HCT116 (cell line): ENCODE results near the gene UBTD2. TPM values are rescaled to one million over a fixed set of nuclear protein-coding genes. Genes with fewer than 3 reads are reported as not detected.
A peak's percentile ranks its signal among the peaks of the same experiment; 100 is the strongest.

Source experiments
- ATAC-seq: fragments of 200-7000 bp; cut with Tn5 transposase; 2 replicates; pipeline ENCODE4 v1.9.1; 2020; ENCODE audit warnings: mild to moderate bottlenecking, moderate library complexity
- BruUV-seq: library from RNA; stranded (reverse); fragments of 400-500 nt; replicated peaks from 2 replicates; lab custom pipeline; 2021; lab: Mats Ljungman, UMichigan
- CTCF ChIA-PET: fragments of 300-600 bp; sonication (Branson Sonifier 250); formaldehyde crosslinking; loops from one replicate; lab custom pipeline; 2021; ENCODE audit warnings: antibody characterized with exemption; lab: Charles Lee
- POLR2A ChIA-PET: fragments of 300-600, 350-600 bp; sonication (Branson Sonifier 250); formaldehyde crosslinking; loops from one replicate; lab custom pipeline; 2021; ENCODE audit warnings: antibody characterized with exemption; lab: Charles Lee
- RAD21 ChIA-PET, 2 experiments: fragments of 300-600 bp; sonication (Branson Sonifier 250); formaldehyde crosslinking; loops; one replicate each; lab custom pipeline; 2023; ENCODE audit warnings: low total read pairs in 2 of 2; ENCODE audit not compliant: uncharacterized antibody in 2 of 2, unreplicated experiment in 2 of 2, low non-redundant PET in 1 of 2; lab: Charles Lee
- DNase-seq: peaks from one replicate; pipeline ENCODE4 v3.0.0-alpha.2; 2010; ENCODE audit warnings: low read depth, low spot score
- H2AFZ ChIP-seq: fragments of 200-600 bp; shearing (Covaris generic), sonication (generic); 2 replicates; pipeline ENCODE4 v1.6.1; 2017; ENCODE audit warnings: low read depth, mixed run types, mixed read lengths, antibody characterized with exemption, low read length; ENCODE audit not compliant: poor library complexity, severe bottlenecking
- H3K27ac ChIP-seq: 2 replicates; pipeline ENCODE4 v1.5.1; 2012; ENCODE audit warnings: low read depth, low read length
- H3K27me3 ChIP-seq: fragments of 200-600 bp; sonication (generic); 2 replicates; pipeline ENCODE4 v1.6.1; 2016; ENCODE audit warnings: mixed run types, low read length, mixed read lengths; ENCODE audit not compliant: insufficient read depth
- H3K36me3 ChIP-seq, 2 experiments: fragments of 200-500 bp in 1 of 2; fragments of 200-600 bp in 1 of 2; sonication (Bioruptor generic) in 1 of 2; sonication (generic) in 1 of 2; 2 replicates each; pipeline versions ENCODE4 v1.5.1 to v1.6.1; 2014 to 2016; ENCODE audit warnings: low read length in 2 of 2, inconsistent platforms in 1 of 2, mixed read lengths in 1 of 2, mixed run types in 1 of 2; ENCODE audit not compliant: insufficient read depth in 2 of 2, control insufficient read depth in 1 of 2
- H3K4me1 ChIP-seq, 2 experiments: fragments of 200-600 bp in 1 of 2; sonication (generic) in 1 of 2; 2 replicates each; pipeline versions ENCODE4 v1.5.1 to v1.6.1; 2012 to 2017; ENCODE audit warnings: low read length in 2 of 2, inconsistent platforms in 1 of 2, mild to moderate bottlenecking in 1 of 2, mixed read lengths in 1 of 2, mixed run types in 1 of 2, moderate library complexity in 1 of 2; ENCODE audit not compliant: insufficient read depth in 2 of 2, control insufficient read depth in 1 of 2
- H3K4me2 ChIP-seq: fragments of 200-600 bp; sonication (generic); 2 replicates; pipeline ENCODE4 v1.6.1; 2017; ENCODE audit warnings: mixed run types, low read length, mixed read lengths
- H3K4me3 ChIP-seq, 2 experiments: fragments of 200-600 bp in 1 of 2; sonication (generic) in 1 of 2; replicated peaks in 1 of 2; 2 replicates each; pipeline ENCODE4 v1.5.1; 2011 to 2016; ENCODE audit warnings: low read length in 2 of 2, control low read depth in 1 of 2, low read depth in 1 of 2, mild to moderate bottlenecking in 1 of 2, mixed read lengths in 1 of 2, mixed run types in 1 of 2
- H3K79me2 ChIP-seq: fragments of 200-600 bp; sonication (generic); 2 replicates; pipeline ENCODE4 v1.6.1; 2017; ENCODE audit warnings: mild to moderate bottlenecking, mixed run types, low read length, moderate library complexity, mixed read lengths; ENCODE audit not compliant: insufficient read depth
- H3K9ac ChIP-seq: fragments of 200-600 bp; sonication (generic); 2 replicates; pipeline ENCODE4 v1.6.1; 2016; ENCODE audit warnings: low read length, mixed read lengths
- H3K9me2 ChIP-seq: fragments of 200-600 bp; sonication (generic), shearing (Covaris generic); 2 replicates; pipeline ENCODE4 v1.6.1; 2017; ENCODE audit warnings: mixed run types, mild to moderate bottlenecking, moderate library complexity; ENCODE audit not compliant: insufficient read depth
- H3K9me3 ChIP-seq, 2 experiments: fragments of 200-500 bp in 1 of 2; fragments of 200-600 bp in 1 of 2; sonication (Bioruptor generic) in 1 of 2; sonication (generic) in 1 of 2; 2 replicates each; pipeline ENCODE4 v1.6.1; 2014 to 2017; ENCODE audit warnings: low read length in 2 of 2, mixed read lengths in 2 of 2, inconsistent platforms in 1 of 2, low read depth in 1 of 2, mild to moderate bottlenecking in 1 of 2, mixed run types in 1 of 2, moderate library complexity in 1 of 2; ENCODE audit not compliant: control insufficient read depth in 1 of 2, insufficient read depth in 1 of 2
- H4K20me1 ChIP-seq: fragments of 200-600 bp; sonication (generic), shearing (Covaris generic); 2 replicates; pipeline ENCODE4 v1.6.1; 2017; ENCODE audit warnings: mixed run types, mild to moderate bottlenecking, moderate library complexity; ENCODE audit not compliant: insufficient read depth
- EGR1 ChIP-seq: IDR thresholded peaks from 2 replicates; pipeline ENCODE4 v1.6.1; 2012; ENCODE audit warnings: low read depth
- ELF1 ChIP-seq: IDR thresholded peaks from 2 replicates; pipeline ENCODE4 v1.6.1; 2012; ENCODE audit warnings: low read depth, borderline replicate concordance
- RAD21 ChIP-seq: IDR thresholded peaks from 2 replicates; pipeline ENCODE4 v1.6.1; 2012; ENCODE audit warnings: low read depth, mild to moderate bottlenecking
- SP1 ChIP-seq: IDR thresholded peaks from 2 replicates; pipeline ENCODE4 v1.6.1; 2012; ENCODE audit warnings: low read depth
- YY1 ChIP-seq: IDR thresholded peaks from 2 replicates; pipeline ENCODE4 v1.6.1; 2011; ENCODE audit warnings: low read length, low read depth, moderate library complexity, mild to moderate bottlenecking; ENCODE audit not compliant: insufficient replicate concordance; ENCODE audit errors: extremely low read depth
- ZFX ChIP-seq: fragments of 450-650 bp; IDR thresholded peaks from 2 replicates; pipeline ENCODE4 v1.6.1; 2017
- intact Hi-C: fragments of 100-400 bp; cut with micrococcal nuclease; formaldehyde crosslinking; loops from 2 replicates; pipeline ENCODE4 v1.10.0; 2022
- total RNA-seq: library from RNA; stranded (reverse); gene quantifications from one replicate; pipeline ENCODE4 v1.2.1, GENCODE V29; 2021; ENCODE audit not compliant: unreplicated experiment

UBTD2 gene
- total RNA-seq, 1 experiment from 2014 or later = 15.9 TPM

DNA sequence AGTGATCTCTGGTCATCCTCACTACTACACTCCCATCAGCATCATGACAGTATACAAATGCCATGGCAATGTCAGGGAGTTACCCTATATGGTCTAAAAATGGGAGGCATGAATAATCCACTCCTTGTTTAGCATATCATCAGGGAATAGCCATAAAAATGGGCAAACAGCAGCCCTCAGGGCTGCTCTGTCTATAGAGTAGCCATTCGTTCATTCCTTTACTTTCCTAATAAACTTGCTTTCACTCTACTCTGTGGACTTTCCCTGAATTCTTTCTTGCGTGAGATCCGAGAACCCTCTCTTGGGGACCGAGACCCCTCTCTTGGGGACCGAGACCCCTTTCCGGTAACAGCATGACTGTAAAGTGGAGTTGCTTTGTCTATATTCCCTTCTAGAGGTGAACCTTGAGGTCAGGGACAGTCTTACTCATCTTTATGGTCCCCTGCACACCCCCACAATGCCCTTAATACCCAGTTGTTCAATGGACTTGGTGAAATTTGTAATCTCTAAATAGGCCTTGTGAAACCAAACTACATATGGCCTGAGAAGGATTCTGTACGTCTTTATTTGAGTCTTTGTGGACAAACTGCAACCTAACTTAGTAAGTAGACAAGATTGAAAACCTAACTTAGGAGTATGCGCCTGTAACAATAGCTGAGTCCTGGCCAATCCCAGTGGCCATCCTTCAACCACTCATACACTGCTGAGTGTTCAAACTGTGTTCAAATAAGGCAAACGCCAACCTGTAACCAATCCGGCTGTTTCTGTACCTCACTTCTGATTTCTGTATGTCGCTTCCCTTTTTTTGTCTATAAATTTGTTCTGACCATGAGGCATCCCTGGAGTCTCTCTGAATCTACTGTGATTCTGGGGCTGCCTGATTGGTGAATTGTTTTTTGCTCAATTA, 32.3 kb upstream of the UBTD2 start:
- Histone ChIP-seq H4K20me1 (no peaks in the 10 kb centered on the region), H3K27ac (no peak overlapping the region), H3K79me2 (no peaks in the 10 kb centered on the region), H3K36me3 (no peaks in the 10 kb centered on the region), H3K9me2 (no peaks in the 10 kb centered on the region), H3K27me3 (no peaks in the 10 kb centered on the region), H3K9ac (no peak overlapping the region), H2AFZ (no peak overlapping the region), H3K9me3 (no peaks in the 10 kb centered on the region), H3K4me2 (peak overlapping the region; percentile 38; the same call in 1 of the 2 replicates), H3K4me1 (peaks cover 0 to 14% of the 10 kb centered on the region in 2 experiments; a peak in 2 of 4 replicates), H3K4me3 (no peak overlapping the region)
- DNase-seq (no peak), ATAC-seq (no peak; the same call in 1 of the 2 replicates)
- CTCF ChIA-PET = no interaction called here
- POLR2A ChIA-PET = no interaction called here
- TF ChIP-seq SP1 (peak; percentile 3; the same call in 1 of the 2 replicates), ELF1 (no peak), RAD21 (no peak), YY1 (no peak)
- BruUV-seq = no TSS peak
- RAD21 ChIA-PET = no interaction called here
- intact Hi-C loops = no loop called here

DNA sequence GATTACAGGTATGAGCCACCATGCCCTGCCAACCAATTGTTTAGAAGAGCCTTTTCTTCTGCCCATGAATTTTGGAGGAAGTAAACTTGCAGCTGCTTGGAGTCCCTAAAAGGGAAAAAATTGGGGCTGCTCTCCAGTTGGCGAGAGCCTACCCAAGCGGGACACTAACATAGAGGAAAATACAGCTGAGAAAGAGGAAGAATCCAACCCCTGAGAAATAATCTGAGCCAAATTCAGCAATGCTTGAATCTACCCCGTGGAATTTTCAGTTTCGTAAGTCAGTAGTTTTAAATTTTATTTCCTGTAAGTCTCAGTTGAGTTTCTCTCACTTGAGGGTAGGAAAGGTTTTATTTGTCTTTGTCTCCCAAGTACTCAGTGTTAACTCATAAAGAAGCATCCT, 30.4 kb upstream of the UBTD2 start:
- Histone ChIP-seq H3K79me2 (no peaks in the 10 kb centered on the region), H3K4me1 (peaks cover 0 to 14% of the 10 kb centered on the region in 2 experiments; a peak in 2 of 4 replicates), H3K4me3 (no peak overlapping the region), H3K9ac (no peak overlapping the region), H2AFZ (no peak overlapping the region), H4K20me1 (no peaks in the 10 kb centered on the region), H3K9me3 (no peaks in the 10 kb centered on the region), H3K27ac (no peak overlapping the region), H3K9me2 (no peaks in the 10 kb centered on the region), H3K27me3 (no peaks in the 10 kb centered on the region), H3K4me2 (no peak overlapping the region), H3K36me3 (no peaks in the 10 kb centered on the region)
- no TSS peak for BruUV-seq
- TF ChIP-seq RAD21 (no peak), ZFX (no peak), EGR1 (no peak)
- ChIA-PET POLR2A (no interaction called here), CTCF (interaction anchor here (0.6 kb wide), 1 partner anchor 148 kb away, joined by 4 read pairs; no protein-coding TSS in a partner anchor), RAD21 (no interaction called here)
- DNase-seq = no peak
- intact Hi-C loops = no loop called here
- no peak for ATAC-seq
